IPS-18c (cell line): ENCODE measurements around the gene ZNF283.
A peak's percentile ranks its signal among the peaks of the same experiment; 100 is the strongest.
"Not testable (repeated sequence)": the region's sequence is repeated elsewhere in the genome, so short reads cannot be mapped to it uniquely, and the experiment has no call there.

ENCODE experiments used
- H3K4me3 ChIP-seq: 2 replicates; pipeline ENCODE4 v1.7.0; 2013; ENCODE audit warnings: low read depth, mild to moderate bottlenecking, low read length, moderate library complexity; ENCODE audit not compliant: insufficient read depth
- H3K9me3 ChIP-seq: one replicate; pipeline ENCODE4 v1.6.1; 2013; ENCODE audit warnings: mild to moderate bottlenecking, low read length, moderate library complexity; ENCODE audit not compliant: control insufficient read depth, insufficient read depth

Gene ZNF283

GRCh38 chr19:43797556-43797955 is 29.6 kb upstream of the ZNF283 start:
- Histone ChIP-seq H3K9me3 (no peaks in the 10 kb centered on the region), H3K4me3 (no peak overlapping the region)

GRCh38 chr19:43798026-43798545 is 29.0 kb upstream of the ZNF283 start:
- no peaks in the 10 kb centered on the region for H3K9me3 ChIP-seq
- peak overlapping the region; percentile 72 for H3K4me3 ChIP-seq

- H3K4me3 ChIP-seq, result peak overlapping the region; percentile 72
- H3K9me3 ChIP-seq, result no peaks in the 10 kb centered on the region
Observed at GRCh38 chr19:43798546-43799409, 28.3 kb upstream of the ZNF283 start.

- no peaks in the 10 kb centered on the region for H3K9me3 ChIP-seq
- peak overlapping the region; percentile 72; the same call in 1 of the 2 replicates for H3K4me3 ChIP-seq
Observed at GRCh38 chr19:43799502-43800142, 27.5 kb upstream of the ZNF283 start.

- H3K4me3 ChIP-seq, result no peak within 1 kb of the TSS
- no peaks in the 10 kb centered on the region for H3K9me3 ChIP-seq
Observed at GRCh38 chr19:43802216-43802951, 24.7 kb upstream of the ZNF283 start, which contains the start of gene LYPD5. TSS of gene LYPD5 (minus strand) at chr19:43802447. CDS start at chr19:43802380, 67 bp downstream.

- H3K9me3 ChIP-seq, result no peaks in the 10 kb centered on the region
- H3K4me3 ChIP-seq, result no peak overlapping the region
Observed at GRCh38 chr19:43804432-43804831, 22.7 kb upstream of the ZNF283 start.

GRCh38 chr19:43806401-43806800 is 20.7 kb upstream of the ZNF283 start:
- H3K4me3 ChIP-seq, H3K9me3 ChIP-seq: not testable (repeated sequence)

- H3K9me3 ChIP-seq, result no peaks in the 10 kb centered on the region
- H3K4me3 ChIP-seq, result no peak overlapping the region
Observed at GRCh38 chr19:43806848-43807247, 20.3 kb upstream of the ZNF283 start.

- H3K9me3 ChIP-seq, result no peaks in the 10 kb centered on the region
Observed at GRCh38 chr19:43807651-43808050, 19.5 kb upstream of the ZNF283 start.

GRCh38 chr19:43809762-43810696 is 17.1 kb upstream of the ZNF283 start:
- Histone ChIP-seq H3K4me3 (no peak overlapping the region), H3K9me3 (peaks cover 2% of the 10 kb centered on the region)

More at GRCh38 chr19:43807651-43808050, 19.5 kb upstream of the ZNF283 start:
- H3K4me3 ChIP-seq, result no peak overlapping the region

GRCh38 chr19:43811837-43812236 is 15.3 kb upstream of the ZNF283 start:
- peaks cover 2% of the 10 kb centered on the region for H3K9me3 ChIP-seq
- no peak overlapping the region for H3K4me3 ChIP-seq

- H3K9me3 ChIP-seq, result peaks cover 4% of the 10 kb centered on the region
- no peak overlapping the region for H3K4me3 ChIP-seq
Observed at GRCh38 chr19:43812259-43812658, 14.9 kb upstream of the ZNF283 start.

- Histone ChIP-seq H3K9me3 (peaks cover 6% of the 10 kb centered on the region), H3K4me3 (no peak overlapping the region)
Observed at GRCh38 chr19:43812688-43813087, 14.4 kb upstream of the ZNF283 start.

GRCh38 chr19:43814663-43815352 is 12.3 kb upstream of the ZNF283 start:
- H3K9me3 ChIP-seq, result peaks cover 6% of the 10 kb centered on the region
- H3K4me3 ChIP-seq, result no peak overlapping the region

GRCh38 chr19:43817454-43817853 is 9.7 kb upstream of the ZNF283 start:
- not testable (repeated sequence) for H3K4me3 ChIP-seq

GRCh38 chr19:43818500-43818899 is 8.6 kb upstream of the ZNF283 start:
- peaks cover 4% of the 10 kb centered on the region for H3K9me3 ChIP-seq
- no peak overlapping the region for H3K4me3 ChIP-seq

More at GRCh38 chr19:43817454-43817853, 9.7 kb upstream of the ZNF283 start:
- not testable (repeated sequence) for H3K9me3 ChIP-seq
